Vagina (tissue), 2 donors: ENCODE results near the gene DHX40.

Source experiments
- CTCF ChIP-seq, 3 experiments: fragments of 450-650 bp in 2 of 3; fragments of 200-600 bp in 1 of 3; sonication (generic) in 1 of 3; IDR thresholded peaks; one replicate each; pipeline ENCODE4 v1.5.1; 2017 to 2019; ENCODE audit warnings: antibody characterized with exemption in 3 of 3, mild to moderate bottlenecking in 2 of 3, moderate library complexity in 2 of 3
- POLR2A ChIP-seq, 2 donors: fragments of 450-650 bp; IDR thresholded peaks; one replicate each; pipeline ENCODE4 v1.6.1; 2017; ENCODE audit warnings: antibody characterized with exemption in 2 of 2, mild to moderate bottlenecking in 2 of 2, moderate library complexity in 2 of 2
- POLR2AphosphoS5 ChIP-seq, 2 donors: sonication (generic); formaldehyde crosslinking; IDR thresholded peaks; one replicate each; pipeline ENCODE4 v1.9.0; 2017; ENCODE audit warnings: antibody characterized with exemption in 2 of 2, mild to moderate bottlenecking in 2 of 2, low read depth in 1 of 2; ENCODE audit not compliant: insufficient read depth in 1 of 2

GRCh38 chr17:59649886-59650285 is 84.5 kb downstream of the DHX40 start:
- TF ChIP-seq CTCF (IDR thresholded peaks at IDR 0.05) (no peak), POLR2A (IDR thresholded peaks at IDR 0.05) (no peak), POLR2AphosphoS5 (IDR thresholded peaks at IDR 0.05; ENCODE audit: insufficient read depth in 1 of 2, low read depth in 1 of 2) (no peak)
